ENCODE measurements around the gene ZNF548. TPM values are rescaled to one million over a fixed set of nuclear protein-coding genes. Genes with fewer than 3 reads are reported as not detected.

ZNF548 gene
- total and polyA plus RNA-seq, 9 donors: 11.8 to 19.6 (median 15.6) TPM

DNA sequence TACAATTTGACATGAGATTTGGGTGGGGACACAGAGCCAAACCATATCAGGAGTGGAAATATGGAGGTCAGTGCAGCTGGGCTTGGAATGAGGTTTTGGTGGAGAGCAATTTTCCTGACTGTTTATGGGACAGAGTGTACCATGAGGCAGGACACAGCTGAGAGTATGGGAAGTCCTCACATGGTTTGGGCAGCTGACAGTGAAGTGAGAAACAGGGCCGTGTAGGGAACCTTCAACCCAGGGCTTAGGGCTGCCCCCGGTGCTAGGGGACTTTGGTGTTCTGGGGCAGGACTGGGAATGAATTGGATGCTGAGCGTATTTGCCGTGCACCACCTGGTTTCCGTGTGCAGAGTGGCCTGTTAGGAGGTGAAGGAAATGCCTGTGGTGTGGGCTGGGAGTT, 6.1 kb downstream of the ZNF548 start:
- H3K36me3 ChIP-seq (ENCODE audit: control insufficient read depth, insufficient read depth, low read length): peaks cover 56% of the 10 kb centered on the region

GRCh38 chr19:57398868-57399267, 9.2 kb downstream of the ZNF548 start:
- Histone ChIP-seq H3K9me3 (replicated peaks; ENCODE audit: control insufficient read depth, low read depth, low read length) (peaks cover 15% of the 10 kb centered on the region), H3K36me3 (ENCODE audit: control insufficient read depth, insufficient read depth, low read length) (peaks cover 49% of the 10 kb centered on the region), H3K27ac (ENCODE audit: low read length) (no peak overlapping the region), H3K27me3 (ENCODE audit: control insufficient read depth, insufficient read depth, low read length) (no peaks in the 10 kb centered on the region), H3K4me1 (ENCODE audit: control insufficient read depth, insufficient read depth, low read length) (no peaks in the 10 kb centered on the region), H3K4me3 (ENCODE audit: low read length) (no peak overlapping the region)
- WGBS (ENCODE audit: insufficient coverage): 100% methylated on average over 1 of the region's 5 CpGs
- no peak for DNase-seq

More for the DNA sequence above, 6.1 kb downstream of the ZNF548 start:
- DNase-seq: no peak
- Histone ChIP-seq H3K27me3 (ENCODE audit: control insufficient read depth, insufficient read depth, low read length) (no peaks in the 10 kb centered on the region), H3K4me3 (ENCODE audit: low read length) (no peak overlapping the region), H3K4me1 (ENCODE audit: control insufficient read depth, insufficient read depth, low read length) (peaks cover under 1% of the 10 kb centered on the region), H3K9me3 (replicated peaks; ENCODE audit: control insufficient read depth, low read depth, low read length) (peaks cover 8% of the 10 kb centered on the region), H3K27ac (ENCODE audit: low read length) (no peak overlapping the region)
- 90% methylated on average over 5 of the region's 5 CpGs for WGBS (ENCODE audit: insufficient coverage)

- Histone ChIP-seq H3K4me1 (ENCODE audit: control insufficient read depth, insufficient read depth, low read length) (no peaks in the 10 kb centered on the region), H3K9me3 (replicated peaks; ENCODE audit: control insufficient read depth, low read depth, low read length) (peaks cover 8% of the 10 kb centered on the region), H3K4me3 (ENCODE audit: low read length) (no peak overlapping the region), H3K27me3 (ENCODE audit: control insufficient read depth, insufficient read depth, low read length) (no peaks in the 10 kb centered on the region), H3K27ac (ENCODE audit: low read length) (no peak overlapping the region), H3K36me3 (ENCODE audit: control insufficient read depth, insufficient read depth, low read length) (peaks cover 7% of the 10 kb centered on the region)
- no peak for DNase-seq
- WGBS (ENCODE audit: insufficient coverage): 94% methylated on average over 6 of the region's 9 CpGs
Measured at GRCh38 chr19:57403737-57404563, 14.3 kb downstream of the ZNF548 start.

GRCh38 chr19:57406516-57407123, 17.0 kb downstream of the ZNF548 start:
- Histone ChIP-seq H3K27me3 (ENCODE audit: control insufficient read depth, insufficient read depth, low read length) (no peaks in the 10 kb centered on the region), H3K9me3 (replicated peaks; ENCODE audit: control insufficient read depth, low read depth, low read length) (peaks cover 8% of the 10 kb centered on the region), H3K4me3 (ENCODE audit: low read length) (no peak overlapping the region), H3K36me3 (ENCODE audit: control insufficient read depth, insufficient read depth, low read length) (no peaks in the 10 kb centered on the region), H3K27ac (ENCODE audit: low read length) (no peak overlapping the region), H3K4me1 (ENCODE audit: control insufficient read depth, insufficient read depth, low read length) (peaks cover 5% of the 10 kb centered on the region)
- DNase-seq: peak; percentile 34
- WGBS (ENCODE audit: insufficient coverage): 13% methylated on average over 7 of the region's 8 CpGs

DNA sequence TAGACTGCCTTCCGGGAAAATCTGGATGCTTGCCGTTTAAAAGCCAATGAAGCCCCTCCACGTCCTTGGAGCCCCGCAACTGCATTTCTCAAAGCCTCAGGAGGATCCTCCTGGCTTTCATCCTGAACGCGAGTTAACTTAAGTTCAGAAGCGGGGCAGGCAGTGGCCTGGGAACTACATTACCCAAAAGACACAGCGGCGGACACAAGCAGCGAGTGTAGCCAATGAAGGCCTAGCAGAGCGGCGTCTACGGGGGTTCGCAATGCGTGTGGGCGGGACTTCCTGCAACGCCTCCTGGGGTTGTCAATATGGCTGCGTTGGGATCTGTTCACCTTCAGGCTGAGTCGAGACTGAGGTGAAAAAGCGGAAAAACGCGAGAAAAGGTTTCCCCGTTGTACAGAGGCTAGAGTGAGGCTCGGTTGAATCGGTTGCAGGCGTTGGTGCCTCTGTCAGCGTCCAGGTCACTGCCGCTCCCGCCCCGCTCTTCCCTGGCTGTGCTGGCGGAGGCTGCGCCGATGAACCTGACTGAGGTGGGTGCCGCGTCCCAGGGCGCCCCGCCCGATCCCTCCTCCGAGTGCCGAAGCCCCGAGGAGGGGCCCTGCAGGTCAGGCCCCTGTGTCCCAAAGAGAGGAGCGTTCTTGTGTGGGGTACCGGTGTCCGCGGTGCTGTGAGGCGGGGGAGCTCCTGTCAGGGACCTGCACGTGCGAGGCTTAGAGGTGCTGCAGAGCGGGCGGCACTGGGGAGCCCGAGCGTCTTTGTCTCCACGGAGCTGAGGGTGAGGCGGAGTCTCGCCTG, 21.4 kb downstream of the ZNF548 start, which contains the start of gene ZNF17:
Gene ZNF17 (plus strand): TSS at position 285 of the 795 bp plus-strand sequence. CDS start 2,455 bp downstream, outside the sequence.
- Histone ChIP-seq H3K4me1 (ENCODE audit: control insufficient read depth, insufficient read depth, low read length) (peaks cover 11% of the 10 kb centered on the region), H3K9me3 (replicated peaks; ENCODE audit: control insufficient read depth, low read depth, low read length) (no peaks in the 10 kb centered on the region), H3K27me3 (ENCODE audit: control insufficient read depth, insufficient read depth, low read length) (no peaks in the 10 kb centered on the region), H3K4me3 (ENCODE audit: low read length) (peak within 1 kb of the TSS; percentile 99), H3K36me3 (ENCODE audit: control insufficient read depth, insufficient read depth, low read length) (peaks cover 24% of the 10 kb centered on the region), H3K27ac (ENCODE audit: low read length) (peak within 1 kb of the TSS; percentile 59)
- DNase-seq: peak; percentile 99
- WGBS (ENCODE audit: insufficient coverage): under 1% methylated on average over 52 of the region's 55 CpGs

- H3K9me3 ChIP-seq (replicated peaks; ENCODE audit: control insufficient read depth, low read depth, low read length): peaks cover 15% of the 10 kb centered on the region
Measured at GRCh38 chr19:57419439-57419838, 29.8 kb downstream of the ZNF548 start.

DNA sequence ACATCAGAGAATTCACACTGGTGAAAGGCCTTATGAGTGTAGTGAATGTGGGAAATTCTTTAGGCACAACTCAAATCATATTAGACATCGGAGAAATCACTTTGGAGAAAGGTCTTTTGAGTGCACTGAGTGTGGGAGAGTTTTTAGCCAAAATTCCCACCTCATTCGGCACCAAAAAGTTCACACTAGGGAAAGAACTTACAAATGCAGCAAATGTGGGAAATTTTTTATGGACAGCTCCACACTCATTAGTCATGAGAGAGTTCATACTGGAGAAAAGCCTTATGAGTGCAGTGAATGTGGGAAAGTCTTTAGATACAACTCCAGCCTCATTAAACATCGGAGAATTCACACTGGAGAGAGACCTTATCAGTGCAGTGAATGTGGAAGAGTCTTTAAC, 31.4 kb downstream of the ZNF548 start:
- H3K36me3 ChIP-seq (ENCODE audit: control insufficient read depth, insufficient read depth, low read length): peaks cover 43% of the 10 kb centered on the region
- WGBS (ENCODE audit: insufficient coverage): no CpG with 5 or more reads among the region's 3 CpGs

More at GRCh38 chr19:57419439-57419838, 29.8 kb downstream of the ZNF548 start:
- no peaks in the 10 kb centered on the region for H3K27me3 ChIP-seq (ENCODE audit: control insufficient read depth, insufficient read depth, low read length)
- DNase-seq: no peak
- H3K4me1 ChIP-seq (ENCODE audit: control insufficient read depth, insufficient read depth, low read length): no peaks in the 10 kb centered on the region
- no peak overlapping the region for H3K27ac ChIP-seq (ENCODE audit: low read length)
- 100% methylated on average over 2 of the region's 4 CpGs for WGBS (ENCODE audit: insufficient coverage)
- H3K36me3 ChIP-seq (ENCODE audit: control insufficient read depth, insufficient read depth, low read length): peaks cover 57% of the 10 kb centered on the region
- no peak overlapping the region for H3K4me3 ChIP-seq (ENCODE audit: low read length)

DNA sequence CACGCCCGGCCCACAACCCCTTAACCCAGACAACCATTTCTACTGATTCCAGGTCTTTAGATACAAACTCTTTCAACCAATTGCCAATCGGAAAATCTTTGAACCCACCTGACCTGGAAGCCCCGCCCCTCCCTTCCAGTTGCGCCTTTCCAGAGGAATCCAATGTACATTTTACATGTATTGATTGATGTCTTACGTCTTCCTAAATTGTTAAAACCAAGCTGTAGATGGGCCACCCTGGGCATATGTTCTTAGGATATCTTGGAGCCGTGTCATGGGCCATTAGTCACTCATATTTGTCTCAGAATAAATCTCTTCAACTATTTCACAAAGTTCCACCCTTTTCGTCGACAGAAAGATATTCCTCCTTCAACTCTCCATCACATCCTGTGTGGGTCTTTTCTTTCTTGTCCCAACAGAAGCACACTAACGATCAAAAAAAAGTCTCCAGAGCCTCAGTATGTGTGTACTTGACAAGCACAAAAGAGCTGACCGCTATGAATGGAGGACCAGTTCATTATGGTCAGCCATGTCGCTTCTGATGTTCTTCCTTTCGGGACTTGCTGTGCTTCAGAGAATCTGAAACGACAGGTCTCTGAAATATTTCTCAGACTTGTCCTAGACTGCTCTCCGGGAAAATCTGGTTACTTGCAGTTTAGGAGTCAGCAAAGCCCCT, 44.9 kb downstream of the ZNF548 start:
- peak overlapping the region; percentile 45 for H3K27ac ChIP-seq (ENCODE audit: low read length)

More for the DNA sequence above, 31.4 kb downstream of the ZNF548 start:
- Histone ChIP-seq H3K9me3 (replicated peaks; ENCODE audit: control insufficient read depth, low read depth, low read length) (peaks cover 15% of the 10 kb centered on the region), H3K27me3 (ENCODE audit: control insufficient read depth, insufficient read depth, low read length) (no peaks in the 10 kb centered on the region), H3K27ac (ENCODE audit: low read length) (no peak overlapping the region), H3K4me1 (ENCODE audit: control insufficient read depth, insufficient read depth, low read length) (no peaks in the 10 kb centered on the region), H3K4me3 (ENCODE audit: low read length) (no peak overlapping the region)
- DNase-seq: no peak

GRCh38 chr19:57435062-57435978, 45.7 kb downstream of the ZNF548 start, which contains the start of gene ZNF749:
TSS of gene ZNF749 (plus strand) at chr19:57435325. CDS start at chr19:57435579, 254 bp downstream.
- Histone ChIP-seq H3K9me3 (replicated peaks; ENCODE audit: control insufficient read depth, low read depth, low read length) (peaks cover 2% of the 10 kb centered on the region), H3K4me3 (ENCODE audit: low read length) (peak within 1 kb of the TSS; percentile 93), H3K27me3 (ENCODE audit: control insufficient read depth, insufficient read depth, low read length) (no peaks in the 10 kb centered on the region), H3K4me1 (ENCODE audit: control insufficient read depth, insufficient read depth, low read length) (peaks cover 10% of the 10 kb centered on the region), H3K27ac (ENCODE audit: low read length) (peak within 1 kb of the TSS; percentile 45), H3K36me3 (ENCODE audit: control insufficient read depth, insufficient read depth, low read length) (peaks cover 15% of the 10 kb centered on the region)
- under 1% methylated on average over 55 of the region's 61 CpGs for WGBS (ENCODE audit: insufficient coverage)
- DNase-seq: peak; percentile 99

More for the DNA sequence above, 44.9 kb downstream of the ZNF548 start:
- WGBS (ENCODE audit: insufficient coverage): 22% methylated on average over 8 of the region's 15 CpGs
- peaks cover 15% of the 10 kb centered on the region for H3K36me3 ChIP-seq (ENCODE audit: control insufficient read depth, insufficient read depth, low read length)
- H3K9me3 ChIP-seq (replicated peaks; ENCODE audit: control insufficient read depth, low read depth, low read length): no peaks in the 10 kb centered on the region
- H3K27me3 ChIP-seq (ENCODE audit: control insufficient read depth, insufficient read depth, low read length): no peaks in the 10 kb centered on the region
- peak overlapping the region; percentile 93 for H3K4me3 ChIP-seq (ENCODE audit: low read length)
- H3K4me1 ChIP-seq (ENCODE audit: control insufficient read depth, insufficient read depth, low read length): peaks cover 10% of the 10 kb centered on the region
- no peak for DNase-seq

All from muscle of leg (tissue), 11 donors.